GM12878 (cell line): ENCODE results near the gene NRM. TPM values are rescaled to one million over a fixed set of nuclear protein-coding genes. Genes with fewer than 3 reads are reported as not detected.

Experiments
- ATAC-seq: fragments of 200-7000 bp; cut with Tn5 transposase; 3 replicates; pipeline ENCODE4 v1.9.1; 2020; ENCODE audit warnings: mild to moderate bottlenecking, moderate library complexity
- BruUV-seq: library from RNA; stranded (reverse); fragments of 400-500 nt; replicated peaks from 2 replicates; lab custom pipeline; 2021; lab: Mats Ljungman, UMichigan
- CTCF ChIA-PET: fragments of 300-600 bp; sonication (Branson Sonifier 250); formaldehyde crosslinking; extraction: SDS; loops from one replicate; lab custom pipeline; 2021; ENCODE audit warnings: inconsistent platforms; lab: Yijun Ruan, JAX
- POLR2A ChIA-PET: fragments of 350-600 bp; formaldehyde crosslinking; extraction: SDS; loops from one replicate; lab custom pipeline; 2021; ENCODE audit warnings: inconsistent platforms; lab: Charles Lee
- RAD21 ChIA-PET: fragments of 300-600 bp; sonication (Branson Sonifier 250); formaldehyde crosslinking; loops from one replicate; lab custom pipeline; 2023; ENCODE audit warnings: antibody characterized with exemption; ENCODE audit not compliant: unreplicated experiment; lab: Charles Lee
- SMC1A ChIA-PET: fragments of 300-600 bp; sonication (Branson Sonifier 250); formaldehyde crosslinking; loops from one replicate; lab custom pipeline; 2023; ENCODE audit not compliant: unreplicated experiment, uncharacterized antibody; lab: Charles Lee
- DNase-seq: peaks from one replicate; pipeline ENCODE4 v3.0.0-alpha.2; 2011; ENCODE audit warnings: low read depth, low spot score
- FAIRE-seq: peaks from 3 replicates; lab custom pipeline; 2011; peaks lifted over from hg19 to GRCh38; lab: Jason Lieb, UNC
- H2AFZ ChIP-seq: 2 replicates; pipeline ENCODE4 v1.6.0; 2011; ENCODE audit warnings: low read depth, low read length, control low read depth; ENCODE audit not compliant: control insufficient read depth
- H3K27ac ChIP-seq: 2 replicates; pipeline ENCODE4 v1.5.1; 2011; ENCODE audit warnings: control low read depth; ENCODE audit not compliant: control insufficient read depth, insufficient read depth
- H3K27me3 ChIP-seq, 2 experiments: replicated peaks in 1 of 2; 2 replicates each; pipeline versions ENCODE4 v1.6.0 to v1.6.1; 2011; ENCODE audit warnings: low read length in 1 of 2; ENCODE audit not compliant: control insufficient read depth in 2 of 2, insufficient read depth in 2 of 2
- H3K36me3 ChIP-seq, 2 experiments: 2 replicates each; pipeline ENCODE4 v1.5.1; 2011; ENCODE audit warnings: low read length in 1 of 2; ENCODE audit not compliant: control insufficient read depth in 2 of 2, insufficient read depth in 2 of 2
- H3K4me1 ChIP-seq: 2 replicates; pipeline ENCODE4 v1.6.1; 2011; ENCODE audit warnings: mild to moderate bottlenecking, low read length, moderate library complexity, mixed read lengths; ENCODE audit not compliant: control insufficient read depth, insufficient read depth
- H3K4me2 ChIP-seq: 2 replicates; pipeline ENCODE4 v1.6.0; 2011; ENCODE audit warnings: control low read depth; ENCODE audit not compliant: control insufficient read depth, insufficient read depth
- H3K4me3 ChIP-seq: fragments of 200-600 bp; sonication (generic); 2 replicates; pipeline ENCODE4 v1.5.1; 2016
- H3K79me2 ChIP-seq: 2 replicates; pipeline ENCODE4 v1.6.0; 2011; ENCODE audit warnings: low read length; ENCODE audit not compliant: control insufficient read depth, insufficient read depth
- H3K9ac ChIP-seq: 2 replicates; pipeline ENCODE4 v1.8.0; 2011; ENCODE audit warnings: low read length, control low read depth, mixed read lengths; ENCODE audit not compliant: control insufficient read depth, insufficient read depth
- H3K9me3 ChIP-seq: replicated peaks from 3 replicates; pipeline ENCODE4 v1.5.1; 2011; ENCODE audit warnings: mild to moderate bottlenecking, low read length; ENCODE audit not compliant: control insufficient read depth, insufficient read depth
- H4K20me1 ChIP-seq: 2 replicates; pipeline ENCODE4 v1.6.0; 2011; ENCODE audit not compliant: control insufficient read depth, insufficient read depth
- CHD4 ChIP-seq: fragments of 200-600 bp; sonication (generic); IDR thresholded peaks from 2 replicates; pipeline ENCODE4 v1.6.1; 2016; ENCODE audit warnings: mild to moderate bottlenecking
- HDGF ChIP-seq: fragments of 450-650 bp; IDR thresholded peaks from 2 replicates; pipeline ENCODE4 v1.6.1; 2016; ENCODE audit warnings: antibody characterized with exemption
- IKZF1 ChIP-seq: fragments of 450-650 bp; conservative IDR thresholded peaks from 2 replicates; pipeline ENCODE4 v1.6.1; 2017; ENCODE audit warnings: antibody characterized with exemption, mild to moderate bottlenecking
- IRF5 ChIP-seq: fragments of 450-650 bp; IDR thresholded peaks from 2 replicates; pipeline ENCODE4 v1.6.1; 2017; ENCODE audit warnings: borderline replicate concordance
- JUND ChIP-seq: IDR thresholded peaks from 2 replicates; pipeline ENCODE4 v1.6.1; 2012; ENCODE audit warnings: low read depth, mild to moderate bottlenecking, low read length, improper control_type of control experiment, moderate library complexity
- NBN ChIP-seq: fragments of 450-650 bp; IDR thresholded peaks from 2 replicates; pipeline ENCODE4 v1.6.1; 2016
- NRF1 ChIP-seq: conservative IDR thresholded peaks from 2 replicates; pipeline ENCODE4 v1.6.1; 2011; ENCODE audit warnings: mild to moderate bottlenecking, low read depth, low read length, improper control_type of control experiment
- REST ChIP-seq: IDR thresholded peaks from 2 replicates; pipeline ENCODE4 v1.6.1; 2012; ENCODE audit warnings: mild to moderate bottlenecking, low read depth, low read length
- TARDBP ChIP-seq: IDR thresholded peaks from 2 replicates; pipeline ENCODE4 v1.6.1; 2016; ENCODE audit warnings: borderline replicate concordance
- ZBED1 ChIP-seq: IDR thresholded peaks from 2 replicates; pipeline ENCODE4 v1.6.1; 2016; ENCODE audit warnings: borderline replicate concordance
- ZBTB33 ChIP-seq: fragments of 450-650 bp; IDR thresholded peaks from 2 replicates; pipeline ENCODE4 v1.6.1; 2017; ENCODE audit warnings: mild to moderate bottlenecking
- ZNF687 ChIP-seq: fragments of 450-650 bp; IDR thresholded peaks from 2 replicates; pipeline ENCODE4 v1.6.1; 2017; ENCODE audit warnings: mild to moderate bottlenecking, moderate library complexity
- WGBS: methylation state at CpG from one replicate; pipeline ENCODE4 v1.1.6; 2016; ENCODE audit warnings: low lambda C conversion rate; ENCODE audit not compliant: insufficient replicate concordance, insufficient coverage; ENCODE audit errors: missing lambda C conversion rate; 5-methylcytosine and 5-hydroxymethylcytosine counted together
- in situ Hi-C: fragments of 300-500 bp; cut with MboI; formaldehyde crosslinking; loops from 9 replicates; pipeline ENCODE4 v1.14.3; 2018; ENCODE audit warnings: mixed read lengths
- intact Hi-C: fragments of 100-400 bp; cut with micrococcal nuclease; formaldehyde crosslinking; loops from one replicate; pipeline ENCODE4 v1.14.2; 2022; ENCODE audit not compliant: unreplicated experiment
- polyA plus RNA-seq, 11 experiments: library from polyadenylated mRNA; depleted of rRNA in 4 of 11; unstranded in 6 of 11; stranded (reverse) in 5 of 11; fragments of >200 nt; fragmentation: Nextera tagmentation in 4 of 11; fragmentation: Illumina TruSeq in 1 of 11; extraction: Ambion mirVana in 4 of 11; extraction: Trizol in 1 of 11; gene quantifications; 1 replicate in 1 of 11; 2 replicates in 10 of 11; pipeline versions ENCODE4 v1.2.1 to v1.2.3, GENCODE V29; 2011 to 2016; ENCODE audit warnings: inconsistent platforms in 2 of 11, missing spikeins in 2 of 11, low read depth in 1 of 11
- total RNA-seq, 4 experiments: library from RNA; depleted of rRNA in 3 of 4; stranded (reverse); fragments of >200 nt in 3 of 4; fragmentation: Illumina TruSeq in 1 of 4; extraction: Trizol in 1 of 4; gene quantifications; 2 replicates each; pipeline versions ENCODE4 v1.2.1 to v1.2.3, GENCODE V29; 2013 to 2021

NRM gene
- total and polyA plus RNA-seq, 10 of the 15 experiments (the other 5 are each of a cell fraction or from before 2014, with no cell fraction given): 15.4 to 46.7 (median 29.0) TPM

GRCh38 chr6:30687659-30688431 is 2.9 kb downstream of the NRM start:
- POLR2A ChIA-PET: interaction anchor here (0.5 to 6.1 kb wide), 14 partner anchors 8 to 196 kb away, joined by 3 to 167 read pairs (median 9); partner anchors contain the start of genes DHX16, MDC1, MRPS18B and PPP1R10
- no peak for FAIRE-seq
- no peak for TF ChIP-seq ZNF687
- no peak for TF ChIP-seq NBN
- no peak for TF ChIP-seq ZBED1
- TF ChIP-seq IRF5: no peak
- TF ChIP-seq CHD4: no peak
- TF ChIP-seq ZBTB33: no peak
- TF ChIP-seq HDGF: no peak
- TF ChIP-seq TARDBP: no peak
- no peak for TF ChIP-seq REST
- no peak for TF ChIP-seq JUND
- TF ChIP-seq IKZF1: peak; percentile 67
- no peak for TF ChIP-seq NRF1

More at GRCh38 chr6:30687659-30688431, 2.9 kb downstream of the NRM start:
- ATAC-seq: peak; percentile 1; the same call in 1 of the 3 replicates
- Histone ChIP-seq H3K4me1 (peaks cover 15% of the 10 kb centered on the region), H3K79me2 (peaks cover 78% of the 10 kb centered on the region), H3K36me3 (no peaks in the 10 kb centered on the region), H3K27ac (peak overlapping the region; percentile 96), H3K27me3 (no peaks in the 10 kb centered on the region), H2AFZ (no peak overlapping the region), H3K4me2 (peak overlapping the region; percentile 69), H3K4me3 (peak overlapping the region; percentile 100), H4K20me1 (no peaks in the 10 kb centered on the region), H3K9me3 (no peaks in the 10 kb centered on the region), H3K9ac (peak overlapping the region; percentile 75)
- no peak for DNase-seq
- SMC1A ChIA-PET: interaction anchor here (0.9 to 6.9 kb wide), 12 partner anchors 9 to 133 kb away, joined by 3 to 73 read pairs (median 5); partner anchors contain the start of genes MDC1, MRPS18B and PPP1R10
- RAD21 ChIA-PET: interaction anchor here (0.7 to 6.4 kb wide), 8 partner anchors 9 to 226 kb away, joined by 3 to 114 read pairs (median 4); partner anchors contain the start of genes DHX16, MDC1, TUBB and VARS2
- in situ Hi-C loops: no loop called here
- WGBS: 1% methylated on average over 21 of the region's 22 CpGs
- BruUV-seq: TSS peak; percentile 78
- intact Hi-C loops: loop anchor here (1.0 to 2.0 kb wide), 2 partner anchors 29 to 71 kb away; partner anchors contain the start of gene MDC1
- CTCF ChIA-PET: interaction anchor here (0.7 to 4.8 kb wide), 11 partner anchors 8 to 234 kb away, joined by 3 to 64 read pairs (median 14); partner anchors contain the start of genes DHX16, MDC1 and TUBB
